Glomerular visceral epithelial cell (primary cell): ENCODE measurements around the gene LORICRIN.
"Not testable (repeated sequence)": the region's sequence is repeated elsewhere in the genome, so short reads cannot be mapped to it uniquely, and the experiment has no call there.

ENCODE experiments used
- DNase-seq: peaks from one replicate; pipeline ENCODE4 v3.0.0-alpha.2; 2016; ENCODE audit errors: extremely low spot score

The LORICRIN gene, protein sequence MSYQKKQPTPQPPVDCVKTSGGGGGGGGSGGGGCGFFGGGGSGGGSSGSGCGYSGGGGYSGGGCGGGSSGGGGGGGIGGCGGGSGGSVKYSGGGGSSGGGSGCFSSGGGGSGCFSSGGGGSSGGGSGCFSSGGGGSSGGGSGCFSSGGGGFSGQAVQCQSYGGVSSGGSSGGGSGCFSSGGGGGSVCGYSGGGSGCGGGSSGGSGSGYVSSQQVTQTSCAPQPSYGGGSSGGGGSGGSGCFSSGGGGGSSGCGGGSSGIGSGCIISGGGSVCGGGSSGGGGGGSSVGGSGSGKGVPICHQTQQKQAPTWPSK

DNA sequence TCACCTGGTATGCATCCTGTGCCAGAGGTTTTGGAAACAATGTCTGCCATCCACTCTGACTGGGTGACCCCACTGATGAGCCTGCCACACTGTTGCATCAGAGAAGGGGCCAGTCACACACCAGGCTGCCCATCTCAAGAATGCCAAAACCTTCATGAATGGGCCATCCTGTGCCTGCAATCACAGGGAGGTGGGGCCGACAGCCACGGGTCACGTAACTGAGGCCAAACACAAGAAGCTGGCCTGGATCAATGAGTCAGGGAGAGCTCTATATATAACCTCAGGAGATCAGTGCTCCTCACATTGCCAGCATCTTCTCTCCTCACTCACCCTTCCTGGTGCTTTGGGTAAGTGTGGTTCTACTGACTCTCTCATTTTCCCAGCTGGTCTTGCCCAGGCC is at the start of gene LORICRIN:
LORICRIN (plus strand) TSS at position 301 of the 400 bp plus-strand sequence. CDS start 1,263 bp downstream, outside the sequence.
- DNase-seq = no peak

DNA sequence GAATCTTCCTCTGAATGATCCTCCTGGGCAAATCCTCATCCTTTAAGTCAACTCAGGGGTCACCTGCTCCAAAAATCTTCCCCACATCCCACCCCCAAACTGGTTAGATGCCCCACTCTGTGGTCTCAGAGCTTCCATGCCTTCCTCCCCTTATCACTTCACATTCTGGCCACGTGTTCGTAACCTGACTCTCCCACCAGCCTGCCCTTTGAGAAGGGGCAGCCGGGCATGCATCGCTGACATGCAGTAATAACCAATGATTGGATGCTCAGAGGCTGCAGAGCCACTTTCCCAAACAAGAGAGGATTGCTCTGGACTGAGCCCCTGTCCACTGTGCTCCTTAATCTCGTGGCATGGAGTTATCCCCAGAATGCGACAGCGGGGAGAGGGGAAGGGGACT is 49.3 kb upstream of the LORICRIN start:
- no peak for DNase-seq

DNA sequence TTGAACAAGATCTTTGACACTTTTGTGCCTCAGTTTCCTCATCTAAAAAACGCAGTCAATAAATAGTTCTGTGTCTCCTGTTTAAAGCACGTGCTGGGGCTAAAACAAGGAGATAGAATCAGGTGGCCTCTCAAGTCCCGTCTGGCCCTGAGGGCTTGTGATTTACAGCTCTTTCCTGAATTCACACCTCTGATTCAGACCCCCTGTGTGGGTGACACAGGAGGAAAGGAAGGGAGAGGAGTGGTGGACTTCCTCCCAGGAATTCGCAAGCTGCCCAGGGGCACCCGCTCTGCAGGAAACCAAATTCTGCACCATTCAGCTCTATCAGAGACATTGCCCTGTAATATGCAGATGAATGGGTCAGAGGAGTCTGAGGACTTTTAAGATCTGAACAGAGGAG is 47.3 kb upstream of the LORICRIN start:
- DNase-seq = no peak

- DNase-seq = no peak
Observed at GRCh38 chr1:153213519-153213918, 46.0 kb upstream of the LORICRIN start.

GRCh38 chr1:153217212-153217611 is 42.3 kb upstream of the LORICRIN start, which contains the start of gene PRR9:
TSS of gene PRR9 (plus strand) at chr1:153217584. CDS start at chr1:153218145, 561 bp downstream.
- no peak for DNase-seq

DNA sequence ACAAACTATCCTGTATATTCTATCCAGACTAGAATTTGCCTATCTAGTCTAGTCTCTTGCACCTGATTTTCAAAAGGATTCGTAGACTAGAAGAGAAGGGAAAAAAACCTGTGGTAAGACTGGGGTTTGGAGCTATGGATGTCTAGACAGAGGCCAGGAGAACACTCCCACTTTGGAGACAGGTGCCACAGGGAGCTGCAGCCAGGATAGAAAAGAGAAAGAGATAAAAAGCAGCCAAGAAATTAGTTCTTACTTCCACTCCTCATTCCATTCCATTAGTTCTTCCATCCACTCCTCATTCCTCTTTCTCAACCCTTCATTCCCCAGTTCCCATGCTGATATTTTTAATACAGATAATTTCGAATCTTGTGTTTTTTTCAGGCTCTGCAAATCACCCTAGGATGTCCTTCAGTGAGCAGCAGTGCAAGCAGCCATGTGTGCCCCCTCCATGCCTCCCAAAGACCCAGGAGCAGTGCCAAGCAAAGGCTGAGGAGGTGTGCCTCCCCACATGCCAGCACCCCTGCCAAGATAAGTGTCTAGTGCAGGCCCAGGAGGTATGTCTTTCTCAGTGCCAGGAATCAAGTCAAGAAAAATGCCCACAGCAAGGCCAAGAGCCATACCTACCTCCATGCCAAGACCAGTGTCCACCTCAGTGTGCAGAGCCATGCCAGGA is 41.6 kb upstream of the LORICRIN start:
- DNase-seq = no peak

GRCh38 chr1:153220606-153221303 is 38.7 kb upstream of the LORICRIN start:
- no peak for DNase-seq

- DNase-seq = peak; percentile 46
Observed at GRCh38 chr1:153223040-153223891, 36.2 kb upstream of the LORICRIN start.

DNA sequence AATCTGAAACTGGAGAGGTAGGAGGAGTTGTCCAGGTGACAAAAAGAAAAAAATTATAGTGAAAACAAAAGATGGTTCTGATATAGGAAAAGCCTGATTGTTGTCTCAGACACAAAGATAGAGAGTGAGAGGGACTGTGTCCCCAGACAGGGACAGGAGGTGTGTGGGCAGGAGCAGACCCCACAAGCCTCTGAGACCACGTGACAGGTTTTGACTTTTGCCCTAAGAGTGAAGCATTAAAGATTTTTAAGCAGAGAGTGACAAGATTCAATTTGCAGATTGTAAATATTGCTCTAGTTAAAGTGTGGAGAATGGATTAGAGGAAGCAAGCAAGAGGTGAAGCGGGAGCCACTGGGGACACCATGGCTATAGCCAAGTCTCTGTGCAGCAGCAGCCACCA is 31.7 kb upstream of the LORICRIN start:
- DNase-seq = no peak

- DNase-seq = no peak
Observed at GRCh38 chr1:153228491-153228890, 31.0 kb upstream of the LORICRIN start.

- DNase-seq = not testable (repeated sequence)
Observed at GRCh38 chr1:153229076-153229829, 30.2 kb upstream of the LORICRIN start.

DNA sequence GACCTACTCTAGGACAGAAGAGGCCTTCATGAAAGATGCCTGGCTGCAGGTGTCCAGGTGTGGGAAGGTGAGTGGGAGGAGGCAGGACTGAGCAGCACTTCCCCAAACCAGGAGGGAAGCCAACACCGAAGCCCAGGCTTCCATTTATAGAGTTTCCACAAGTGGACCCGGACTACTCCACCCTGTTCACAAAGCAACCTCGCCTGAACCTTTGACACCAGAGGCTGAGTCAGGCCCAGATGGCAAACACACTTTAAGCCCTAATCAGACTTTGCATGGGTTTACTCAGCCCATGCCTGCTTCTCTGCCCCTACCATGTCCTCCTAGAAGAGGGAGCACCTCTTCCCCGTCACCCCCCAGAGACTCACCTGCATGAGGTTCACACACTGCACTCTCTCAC is 28.1 kb upstream of the LORICRIN start:
- DNase-seq = no peak

GRCh38 chr1:153231785-153232184 is 27.7 kb upstream of the LORICRIN start:
- no peak for DNase-seq

DNA sequence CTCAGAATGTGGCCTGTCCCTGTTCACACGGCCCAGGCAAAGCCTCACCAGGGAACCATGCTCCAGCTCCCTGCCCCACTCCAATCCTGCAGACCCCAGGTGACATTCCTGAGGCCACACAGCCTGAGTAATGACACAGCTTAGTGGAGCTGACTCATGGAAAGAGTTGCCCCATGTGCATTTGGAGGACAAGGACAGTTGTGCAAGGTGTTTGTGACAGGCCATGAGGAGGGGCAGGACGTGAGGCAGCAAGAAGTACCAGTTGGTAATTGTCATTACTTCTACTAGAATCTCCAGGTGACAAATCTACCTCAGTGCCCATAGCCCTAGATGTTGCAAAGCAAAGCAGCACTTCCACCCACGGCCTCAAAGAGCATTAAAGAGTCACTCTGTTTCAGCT is 26.9 kb upstream of the LORICRIN start:
- DNase-seq = no peak

GRCh38 chr1:153233448-153233847 is 26.0 kb upstream of the LORICRIN start:
- no peak for DNase-seq

DNA sequence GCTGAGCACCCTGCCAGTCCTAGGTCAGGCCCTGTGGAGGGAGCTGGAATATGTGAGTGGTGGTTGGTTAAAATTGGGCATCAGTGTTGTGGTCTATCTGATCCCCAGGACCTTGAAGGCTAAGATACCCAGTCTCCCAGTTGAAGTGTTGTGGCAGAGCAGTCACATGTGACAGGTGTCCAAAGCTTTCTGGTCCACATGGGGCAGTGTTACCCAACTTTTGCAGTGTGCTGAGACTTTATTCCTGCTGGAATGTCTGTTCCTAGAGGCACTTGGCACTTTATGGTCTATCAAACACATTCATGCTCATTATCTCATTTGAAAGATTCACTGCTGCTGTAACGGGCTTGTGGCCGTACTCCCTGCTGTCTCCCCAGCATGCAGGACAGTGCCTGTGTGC is 21.0 kb upstream of the LORICRIN start:
- DNase-seq = no peak

DNA sequence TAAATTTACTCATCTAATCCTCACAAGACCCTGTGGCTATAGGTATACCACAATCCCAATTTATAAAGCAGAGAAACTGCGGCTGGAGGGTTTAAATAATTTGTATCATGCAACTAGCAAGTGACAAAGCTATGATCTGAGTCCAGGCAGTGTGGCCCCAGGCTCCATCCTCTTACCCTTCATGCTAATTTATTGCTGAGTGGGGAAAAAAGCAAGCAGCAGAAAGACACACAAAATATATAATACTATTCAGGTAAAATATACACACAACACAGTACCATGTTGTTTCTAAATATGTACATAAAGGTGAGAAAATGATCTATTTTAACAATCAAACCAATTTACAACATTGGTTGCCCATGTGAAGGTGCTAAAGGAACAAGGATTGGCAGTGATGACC is 17.3 kb upstream of the LORICRIN start:
- no peak for DNase-seq

DNA sequence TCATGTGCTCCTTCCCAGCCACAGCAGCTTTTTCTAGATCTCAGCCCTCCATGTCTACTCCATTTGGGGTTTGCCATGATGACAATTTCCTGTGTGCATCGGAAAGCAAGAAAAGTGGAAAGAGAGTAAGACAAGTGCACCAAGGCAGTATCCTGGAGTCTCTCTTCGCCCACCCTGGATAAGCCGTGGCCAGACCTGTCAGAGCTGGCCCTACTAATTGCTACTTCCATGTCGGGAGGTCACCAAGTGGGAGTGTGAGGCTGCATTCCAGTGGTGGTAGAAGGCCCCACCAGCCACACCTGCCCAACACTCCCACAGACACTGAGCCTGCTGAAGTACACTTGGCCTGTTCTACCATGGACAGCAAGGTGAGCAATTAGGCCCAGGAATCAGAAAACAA is 14.0 kb upstream of the LORICRIN start:
- DNase-seq = no peak

DNA sequence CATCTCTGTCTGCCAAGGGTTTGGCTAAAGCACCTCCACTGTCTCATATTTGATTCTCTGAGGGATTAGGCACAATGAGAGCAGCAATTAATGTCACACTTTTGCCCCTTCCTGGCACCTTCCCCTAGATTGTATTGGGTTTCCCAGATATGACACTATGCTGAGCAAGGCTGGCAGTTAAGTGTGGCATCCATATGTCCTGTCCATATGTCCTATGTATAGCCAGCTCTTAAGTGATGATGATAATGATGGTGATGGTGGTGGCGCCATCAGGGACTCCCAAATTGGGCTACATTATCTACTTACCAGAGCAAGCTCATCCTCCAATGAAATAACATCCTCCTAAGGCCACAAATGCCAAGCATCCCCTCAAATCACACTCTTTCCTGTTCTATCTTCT is 13.5 kb upstream of the LORICRIN start:
- DNase-seq = no peak

DNA sequence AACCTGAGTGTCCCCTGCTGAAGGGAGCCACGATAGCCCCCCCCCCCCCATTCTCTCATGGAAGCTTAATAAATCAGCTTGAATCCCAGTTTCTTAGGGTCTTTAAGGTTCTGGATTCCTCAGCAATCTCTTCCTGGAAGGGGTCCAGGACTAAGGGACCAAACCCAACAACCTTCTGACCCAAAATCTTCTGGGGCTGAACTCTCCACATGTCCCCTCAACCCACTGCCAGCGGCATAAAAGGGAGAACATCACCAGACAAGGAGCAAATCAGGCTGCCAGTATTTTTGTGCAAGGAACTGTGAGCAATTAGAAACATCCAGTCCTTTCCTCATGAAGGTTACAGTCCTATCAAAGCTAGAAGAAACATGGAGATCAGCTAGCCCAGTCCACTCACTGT is 12.7 kb upstream of the LORICRIN start:
- no peak for DNase-seq
